Fibroblast of mammary gland (primary cell): ENCODE measurements around the gene PCDHA7.

Source experiments
- DNase-seq: peaks from one replicate; pipeline ENCODE4 v3.0.0-alpha.2; 2010; ENCODE audit warnings: low read depth
- H3K4me3 ChIP-seq: 2 replicates; pipeline ENCODE4 v1.5.1; 2011; ENCODE audit warnings: low read depth, mild to moderate bottlenecking, low read length, moderate library complexity; ENCODE audit not compliant: control insufficient read depth
- TF ChIP-seq, protein P1 (sequence below): conservative IDR thresholded peaks from 2 replicates; pipeline ENCODE4 v1.5.1; 2011; ENCODE audit warnings: low read depth, low read length, inconsistent platforms; ENCODE audit not compliant: control insufficient read depth, insufficient read depth

PCDHA7 gene

GRCh38 chr5:140883373-140883772 lies 49.3 kb downstream of the PCDHA7 start:
- TF ChIP-seq, protein P1, sequence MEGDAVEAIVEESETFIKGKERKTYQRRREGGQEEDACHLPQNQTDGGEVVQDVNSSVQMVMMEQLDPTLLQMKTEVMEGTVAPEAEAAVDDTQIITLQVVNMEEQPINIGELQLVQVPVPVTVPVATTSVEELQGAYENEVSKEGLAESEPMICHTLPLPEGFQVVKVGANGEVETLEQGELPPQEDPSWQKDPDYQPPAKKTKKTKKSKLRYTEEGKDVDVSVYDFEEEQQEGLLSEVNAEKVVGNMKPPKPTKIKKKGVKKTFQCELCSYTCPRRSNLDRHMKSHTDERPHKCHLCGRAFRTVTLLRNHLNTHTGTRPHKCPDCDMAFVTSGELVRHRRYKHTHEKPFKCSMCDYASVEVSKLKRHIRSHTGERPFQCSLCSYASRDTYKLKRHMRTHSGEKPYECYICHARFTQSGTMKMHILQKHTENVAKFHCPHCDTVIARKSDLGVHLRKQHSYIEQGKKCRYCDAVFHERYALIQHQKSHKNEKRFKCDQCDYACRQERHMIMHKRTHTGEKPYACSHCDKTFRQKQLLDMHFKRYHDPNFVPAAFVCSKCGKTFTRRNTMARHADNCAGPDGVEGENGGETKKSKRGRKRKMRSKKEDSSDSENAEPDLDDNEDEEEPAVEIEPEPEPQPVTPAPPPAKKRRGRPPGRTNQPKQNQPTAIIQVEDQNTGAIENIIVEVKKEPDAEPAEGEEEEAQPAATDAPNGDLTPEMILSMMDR, result no peak
- no peak overlapping the region for H3K4me3 ChIP-seq
- DNase-seq, result no peak

DNA sequence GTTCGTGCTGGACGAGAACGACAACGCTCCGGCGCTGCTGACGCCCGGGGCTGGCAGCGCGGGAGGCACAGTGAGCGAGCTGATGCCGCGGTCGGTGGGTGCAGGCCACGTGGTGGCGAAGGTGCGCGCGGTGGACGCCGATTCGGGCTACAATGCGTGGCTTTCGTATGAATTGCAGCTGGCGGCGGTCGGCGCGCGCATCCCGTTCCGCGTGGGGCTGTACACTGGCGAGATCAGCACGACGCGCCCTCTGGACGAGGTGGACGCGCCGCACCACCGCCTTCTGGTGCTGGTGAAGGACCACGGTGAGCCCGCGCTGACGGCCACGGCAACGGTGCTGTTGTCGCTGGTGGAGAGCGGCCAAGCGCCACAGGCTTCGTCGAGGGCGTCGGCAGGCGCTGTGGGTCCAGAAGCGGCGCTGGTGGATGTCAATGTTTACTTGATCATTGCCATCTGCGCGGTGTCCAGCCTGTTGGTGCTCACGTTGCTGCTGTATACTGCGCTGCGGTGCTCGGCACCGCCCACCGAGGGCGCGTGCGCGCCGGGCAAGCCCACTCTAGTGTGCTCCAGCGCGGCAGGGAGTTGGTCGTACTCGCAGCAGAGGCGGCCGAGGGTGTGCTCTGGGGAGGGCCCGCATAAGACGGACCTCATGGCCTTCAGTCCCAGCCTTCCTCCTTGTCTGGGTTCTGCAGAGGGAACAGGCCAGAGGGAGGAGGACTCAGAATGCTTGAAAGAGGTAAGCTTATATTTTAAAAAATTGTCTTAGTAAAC lies 50.0 kb downstream of the PCDHA7 start:
- TF ChIP-seq, protein P1, result no peak
- no peak for DNase-seq
- no peak overlapping the region for H3K4me3 ChIP-seq
